Bronchial epithelial cell (primary cell): Measurements from ENCODE around the gene REN. TPM values are rescaled to one million over a fixed set of nuclear protein-coding genes. Genes with fewer than 3 reads are reported as not detected.

Experiments
- DNase-seq: peaks from one replicate; pipeline ENCODE4 v3.0.0-alpha.2; 2010; ENCODE audit warnings: low read depth
- FAIRE-seq: peaks from 2 replicates; lab custom pipeline; 2011; peaks lifted over from hg19 to GRCh38; lab: Jason Lieb, UNC
- H3K27me3 ChIP-seq: 2 replicates; pipeline ENCODE4 v1.5.1; 2011; ENCODE audit warnings: low read length; ENCODE audit not compliant: control insufficient read depth, insufficient read depth
- H3K36me3 ChIP-seq: 2 replicates; pipeline ENCODE4 v1.5.1; 2011; ENCODE audit warnings: low read length; ENCODE audit not compliant: control insufficient read depth, insufficient read depth
- H3K4me3 ChIP-seq: 2 replicates; pipeline ENCODE4 v1.5.1; 2011; ENCODE audit warnings: mild to moderate bottlenecking, low read depth, low read length, control low read depth
- CTCF ChIP-seq: IDR thresholded peaks from 2 replicates; pipeline ENCODE4 v1.5.1; 2011; ENCODE audit warnings: mild to moderate bottlenecking, moderate library complexity, low read length, control low read depth, inconsistent platforms; ENCODE audit not compliant: insufficient read depth, severe bottlenecking
- total RNA-seq: library from RNA; depleted of rRNA; stranded (reverse); fragments of >200 nt; gene quantifications from 2 replicates; pipeline ENCODE4 v1.2.1, GENCODE V29; 2014

Gene REN
- total RNA-seq, 1 donor from 2014 or later: 0.26 TPM

- Histone ChIP-seq H3K27me3 (no peaks in the 10 kb centered on the region), H3K36me3 (no peaks in the 10 kb centered on the region), H3K4me3 (peak overlapping the region; percentile 59)
- FAIRE-seq: no peak
- DNase-seq: no peak
- no peak for TF ChIP-seq CTCF
These were observed 13.7 kb downstream of the REN start for GRCh38 chr1:204152310-204153044.

DNA sequence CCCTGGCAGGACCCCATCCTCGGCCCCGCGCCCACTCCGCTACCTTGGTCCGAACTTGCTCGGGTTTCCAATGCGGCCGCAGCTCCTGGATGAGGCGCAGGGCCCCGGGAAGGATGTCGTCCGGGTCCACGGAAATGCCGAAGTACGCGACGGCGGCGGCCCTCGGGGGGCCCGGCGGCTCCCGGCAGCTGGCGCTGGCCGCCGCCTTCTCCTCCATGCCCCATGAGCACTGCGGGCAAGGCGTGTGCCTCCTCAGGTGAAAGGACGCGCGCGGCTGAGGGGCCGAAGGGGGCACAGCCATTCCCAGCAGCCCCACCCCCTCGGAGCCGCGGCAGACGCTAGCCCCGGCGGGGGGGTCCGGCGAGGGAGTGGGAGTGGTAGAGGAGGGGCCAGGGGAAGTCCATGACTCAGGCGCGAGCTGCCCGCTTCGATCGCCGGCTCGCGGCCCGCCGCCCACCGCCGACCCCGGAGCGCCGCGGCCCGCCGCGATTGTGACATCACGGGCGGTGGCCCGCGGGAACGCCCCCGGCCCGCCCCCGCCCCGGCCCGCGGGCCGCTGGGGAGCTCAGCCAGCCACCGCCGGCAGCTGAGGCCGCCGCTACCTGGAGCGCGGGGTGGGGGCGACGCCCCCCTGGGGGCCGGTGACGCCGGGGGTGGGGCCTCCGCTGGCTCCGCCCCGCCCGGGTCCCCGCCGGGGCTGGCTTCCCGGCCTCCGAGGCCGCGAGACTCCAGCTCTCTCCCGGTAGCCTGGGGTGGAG is 14.4 kb downstream of the REN start, which contains the start of gene ETNK2:
Gene ETNK2, minus strand, starts transcription at position 493 of the 758 bp plus-strand sequence. Its CDS starts 192 bp downstream, at position 301.
- DNase-seq (no peak), FAIRE-seq (no peak)
- Histone ChIP-seq H3K36me3 (no peaks in the 10 kb centered on the region), H3K4me3 (peak within 1 kb of the TSS; percentile 59), H3K27me3 (no peaks in the 10 kb centered on the region)
- peak; percentile 0 for TF ChIP-seq CTCF

- H3K4me3 ChIP-seq: peak overlapping the region; percentile 59
- no peak for FAIRE-seq
- no peaks in the 10 kb centered on the region for H3K27me3 ChIP-seq
- peak; percentile 9 for TF ChIP-seq CTCF
- H3K36me3 ChIP-seq: no peaks in the 10 kb centered on the region
- no peak for DNase-seq
These were observed 15.2 kb downstream of the REN start for GRCh38 chr1:204150702-204151551.

DNA sequence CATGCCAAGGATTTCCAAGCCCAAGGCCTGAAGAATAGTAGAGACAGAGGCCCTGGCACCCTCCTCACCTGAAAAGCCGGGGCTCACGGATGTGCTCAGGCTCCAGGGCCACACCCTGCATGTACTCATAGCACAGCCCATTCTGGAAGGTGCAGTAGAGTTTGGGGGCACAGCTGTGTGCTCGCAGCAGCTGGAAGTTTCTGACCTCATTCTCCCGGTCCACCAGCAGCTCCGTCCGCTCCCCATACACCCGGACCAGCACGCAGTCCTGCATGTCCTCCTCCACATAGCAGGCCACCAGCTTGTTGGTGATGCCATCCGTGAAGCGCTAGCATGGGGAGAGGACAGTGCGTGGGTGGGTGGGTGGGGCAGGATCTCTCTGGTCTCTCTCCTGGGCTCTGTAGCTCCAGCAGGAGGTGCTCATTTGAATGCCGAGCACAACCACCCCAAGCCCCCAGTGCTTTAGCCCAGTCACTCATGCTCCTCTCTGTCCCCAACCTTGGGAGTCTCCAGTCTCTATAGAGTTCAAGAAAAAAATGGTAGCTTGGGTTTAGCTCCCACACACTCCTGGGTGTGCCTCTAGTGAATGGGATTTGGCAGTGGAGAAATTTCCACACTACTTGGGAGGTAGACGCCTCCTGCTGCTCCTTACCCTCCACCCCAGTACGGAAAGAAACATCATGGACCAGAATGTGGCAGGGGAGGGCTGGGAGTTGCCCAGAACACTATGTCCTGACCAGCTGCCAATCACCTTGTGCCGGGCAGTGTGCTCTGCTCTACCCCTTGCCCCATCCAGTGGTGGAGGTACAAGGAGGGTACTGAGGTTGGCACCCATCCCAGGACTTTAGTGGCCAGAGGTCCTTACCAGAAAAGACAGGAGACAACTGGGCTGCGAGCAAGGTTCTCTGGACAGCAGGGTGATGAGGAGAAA is 16.2 kb downstream of the REN start:
- DNase-seq: no peak
- Histone ChIP-seq H3K27me3 (no peaks in the 10 kb centered on the region), H3K36me3 (peaks cover 4% of the 10 kb centered on the region), H3K4me3 (no peak overlapping the region)
- TF ChIP-seq CTCF: no peak
- no peak for FAIRE-seq

DNA sequence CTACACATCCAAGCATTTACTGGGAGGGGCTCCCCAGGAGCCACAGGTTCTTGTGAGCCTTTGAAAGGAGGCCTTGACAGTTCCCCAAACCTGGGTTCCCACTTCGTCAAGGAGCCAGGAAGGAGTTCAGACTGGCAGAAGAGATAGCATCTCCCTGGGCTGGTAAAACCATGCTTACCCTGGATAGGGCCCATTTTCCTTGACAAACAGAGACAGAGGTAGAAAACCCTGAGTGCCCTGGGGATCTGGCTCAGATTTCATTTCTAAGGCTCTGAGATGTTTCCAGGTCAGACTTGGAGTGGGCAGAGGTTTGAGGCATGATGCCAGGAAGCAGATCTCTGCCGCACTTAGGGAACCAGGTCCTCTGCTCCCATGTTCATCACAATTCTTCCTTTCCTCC is 17.0 kb downstream of the REN start:
- DNase-seq: no peak
- no peak for TF ChIP-seq CTCF
- FAIRE-seq: no peak
- Histone ChIP-seq H3K27me3 (no peaks in the 10 kb centered on the region), H3K36me3 (peaks cover 4% of the 10 kb centered on the region), H3K4me3 (no peak overlapping the region)
